HEK293 (cell line): Measurements from ENCODE around the gene SLC25A18.

Source experiments
- BCL11A ChIP-seq: fragments of 450-650 bp; formaldehyde crosslinking; IDR thresholded peaks from 2 replicates; pipeline ENCODE4 v1.5.1; 2016; ENCODE audit warnings: low read depth, missing biosample characterization, missing genetic modification characterization
- CTCF ChIP-seq: fragments of 450-650 bp; formaldehyde crosslinking; IDR thresholded peaks from 2 replicates; pipeline ENCODE4 v1.5.1; 2016; ENCODE audit warnings: missing biosample characterization, missing genetic modification characterization
- GLIS1 ChIP-seq: fragments of 450-650 bp; formaldehyde crosslinking; IDR thresholded peaks from 2 replicates; pipeline ENCODE4 v1.5.1; 2016; ENCODE audit warnings: missing biosample characterization, missing genetic modification characterization
- INSM2 ChIP-seq: fragments of 450-650 bp; formaldehyde crosslinking; IDR thresholded peaks from 2 replicates; pipeline ENCODE4 v1.5.1; 2016; ENCODE audit warnings: missing biosample characterization, missing genetic modification characterization
- KLF10 ChIP-seq: fragments of 450-650 bp; IDR thresholded peaks from 2 replicates; pipeline ENCODE4 v1.5.1; 2018; ENCODE audit warnings: missing biosample characterization, mild to moderate bottlenecking, missing genetic modification characterization
- KLF17 ChIP-seq: fragments of 450-650 bp; formaldehyde crosslinking; IDR thresholded peaks from 2 replicates; pipeline ENCODE4 v1.5.1; 2016; ENCODE audit warnings: missing biosample characterization, missing genetic modification characterization
- KLF7 ChIP-seq: fragments of 450-650 bp; formaldehyde crosslinking; IDR thresholded peaks from 2 replicates; pipeline ENCODE4 v1.5.1; 2016; ENCODE audit warnings: missing biosample characterization, missing genetic modification characterization, borderline replicate concordance
- MYNN ChIP-seq: fragments of 450-650 bp; formaldehyde crosslinking; IDR thresholded peaks from 2 replicates; pipeline ENCODE4 v1.5.1; 2016; ENCODE audit warnings: missing biosample characterization, missing genetic modification characterization, borderline replicate concordance
- OVOL3 ChIP-seq: fragments of 450-650 bp; formaldehyde crosslinking; IDR thresholded peaks from 2 replicates; pipeline ENCODE4 v1.5.1; 2016; ENCODE audit warnings: missing biosample characterization, missing genetic modification characterization
- ZFP69B ChIP-seq: fragments of 450-650 bp; formaldehyde crosslinking; IDR thresholded peaks from 2 replicates; pipeline ENCODE4 v1.5.1; 2016; ENCODE audit warnings: missing biosample characterization, missing genetic modification characterization
- ZNF10 ChIP-seq: fragments of 450-650 bp; formaldehyde crosslinking; IDR thresholded peaks from 2 replicates; pipeline ENCODE4 v1.5.1; 2017; ENCODE audit warnings: missing biosample characterization, missing genetic modification characterization
- ZNF157 ChIP-seq: fragments of 450-650 bp; formaldehyde crosslinking; IDR thresholded peaks from 2 replicates; pipeline ENCODE4 v1.5.1; 2016; ENCODE audit warnings: missing biosample characterization, missing genetic modification characterization
- ZNF16 ChIP-seq: fragments of 450-650 bp; formaldehyde crosslinking; IDR thresholded peaks from 2 replicates; pipeline ENCODE4 v1.5.1; 2016; ENCODE audit warnings: low read depth, missing biosample characterization, missing genetic modification characterization
- ZNF169 ChIP-seq: fragments of 450-650 bp; formaldehyde crosslinking; IDR thresholded peaks from 2 replicates; pipeline ENCODE4 v1.5.1; 2016; ENCODE audit warnings: missing biosample characterization, missing genetic modification characterization
- ZNF266 ChIP-seq: fragments of 450-650 bp; formaldehyde crosslinking; IDR thresholded peaks from 2 replicates; pipeline ENCODE4 v1.5.1; 2016; ENCODE audit warnings: missing biosample characterization, missing genetic modification characterization, low read depth
- ZNF302 ChIP-seq: fragments of 450-650 bp; formaldehyde crosslinking; IDR thresholded peaks from 2 replicates; pipeline ENCODE4 v1.5.1; 2016; ENCODE audit warnings: missing biosample characterization, missing genetic modification characterization, low read depth
- ZNF394 ChIP-seq: fragments of 450-650 bp; formaldehyde crosslinking; IDR thresholded peaks from 2 replicates; pipeline ENCODE4 v1.5.1; 2016; ENCODE audit warnings: missing biosample characterization, missing genetic modification characterization, mild to moderate bottlenecking, moderate library complexity, borderline replicate concordance
- ZNF560 ChIP-seq: fragments of 450-650 bp; formaldehyde crosslinking; IDR thresholded peaks from 2 replicates; pipeline ENCODE4 v1.5.1; 2017; ENCODE audit warnings: missing biosample characterization, missing genetic modification characterization, borderline replicate concordance
- ZNF76 ChIP-seq: fragments of 450-650 bp; formaldehyde crosslinking; IDR thresholded peaks from 2 replicates; pipeline ENCODE4; 2016; ENCODE audit warnings: low read depth, missing biosample characterization, missing genetic modification characterization, borderline replicate concordance
- TF ChIP-seq, protein P1 (sequence below): fragments of 450-650 bp; formaldehyde crosslinking; IDR thresholded peaks from 2 replicates; pipeline ENCODE4 v1.5.1; 2016; ENCODE audit warnings: missing biosample characterization, missing genetic modification characterization
- TF ChIP-seq, protein P2 (sequence below): fragments of 450-650 bp; formaldehyde crosslinking; IDR thresholded peaks from 2 replicates; pipeline ENCODE4 v1.5.1; 2016; ENCODE audit warnings: missing biosample characterization, missing genetic modification characterization
- TF ChIP-seq, protein P3 (sequence below): fragments of 450-650 bp; formaldehyde crosslinking; IDR thresholded peaks from 2 replicates; pipeline ENCODE4 v1.5.1; 2016; ENCODE audit warnings: missing biosample characterization, missing genetic modification characterization
- TF ChIP-seq, protein P4 (sequence below): fragments of 450-650 bp; formaldehyde crosslinking; IDR thresholded peaks from 2 replicates; pipeline ENCODE4 v1.5.0; 2017; ENCODE audit warnings: missing biosample characterization, missing genetic modification characterization, borderline replicate concordance

Gene SLC25A18

GRCh38 chr22:17638432-17639246 lies 75.3 kb downstream of the SLC25A18 start, which contains the start of gene BCL2L13 (continued):
- no peak for TF ChIP-seq ZNF560 (tag by site-specific recombination)
- TF ChIP-seq, protein P1, sequence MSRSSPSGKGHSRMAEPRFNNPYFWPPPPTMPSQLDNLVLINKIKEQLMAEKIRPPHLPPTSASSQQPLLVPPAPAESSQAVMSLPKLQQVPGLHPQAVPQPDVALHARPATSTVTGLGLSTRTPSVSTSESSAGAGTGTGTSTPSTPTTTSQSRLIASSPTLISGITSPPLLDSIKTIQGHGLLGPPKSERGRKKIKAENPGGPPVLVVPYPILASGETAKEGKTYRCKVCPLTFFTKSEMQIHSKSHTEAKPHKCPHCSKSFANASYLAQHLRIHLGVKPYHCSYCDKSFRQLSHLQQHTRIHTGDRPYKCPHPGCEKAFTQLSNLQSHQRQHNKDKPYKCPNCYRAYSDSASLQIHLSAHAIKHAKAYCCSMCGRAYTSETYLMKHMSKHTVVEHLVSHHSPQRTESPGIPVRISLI: no peak
- TF ChIP-seq GLIS1 (tag by site-specific recombination): no peak; the same call in none of the 2 replicates
- TF ChIP-seq ZNF76 (tag by site-specific recombination): peak; percentile 47; the same call in 1 of the 2 replicates
- TF ChIP-seq ZNF266 (tag by site-specific recombination): no peak
- no peak for TF ChIP-seq ZNF394 (tag by site-specific recombination)
- TF ChIP-seq CTCF (tag by site-specific recombination): peak; percentile 60
- TF ChIP-seq ZFP69B: no peak
- TF ChIP-seq ZNF302 (tag by site-specific recombination): no peak
- no peak for TF ChIP-seq ZNF16 (tag by site-specific recombination)
- TF ChIP-seq ZNF10 (tag by site-specific recombination): no peak
- no peak for TF ChIP-seq KLF10
- TF ChIP-seq ZNF169 (tag by site-specific recombination): no peak
- TF ChIP-seq ZNF157 (tag by site-specific recombination): no peak
- 0 out of 2 replicates have a peak, but pooled peaks have one; percentile 6 for TF ChIP-seq MYNN
- TF ChIP-seq, protein P2, sequence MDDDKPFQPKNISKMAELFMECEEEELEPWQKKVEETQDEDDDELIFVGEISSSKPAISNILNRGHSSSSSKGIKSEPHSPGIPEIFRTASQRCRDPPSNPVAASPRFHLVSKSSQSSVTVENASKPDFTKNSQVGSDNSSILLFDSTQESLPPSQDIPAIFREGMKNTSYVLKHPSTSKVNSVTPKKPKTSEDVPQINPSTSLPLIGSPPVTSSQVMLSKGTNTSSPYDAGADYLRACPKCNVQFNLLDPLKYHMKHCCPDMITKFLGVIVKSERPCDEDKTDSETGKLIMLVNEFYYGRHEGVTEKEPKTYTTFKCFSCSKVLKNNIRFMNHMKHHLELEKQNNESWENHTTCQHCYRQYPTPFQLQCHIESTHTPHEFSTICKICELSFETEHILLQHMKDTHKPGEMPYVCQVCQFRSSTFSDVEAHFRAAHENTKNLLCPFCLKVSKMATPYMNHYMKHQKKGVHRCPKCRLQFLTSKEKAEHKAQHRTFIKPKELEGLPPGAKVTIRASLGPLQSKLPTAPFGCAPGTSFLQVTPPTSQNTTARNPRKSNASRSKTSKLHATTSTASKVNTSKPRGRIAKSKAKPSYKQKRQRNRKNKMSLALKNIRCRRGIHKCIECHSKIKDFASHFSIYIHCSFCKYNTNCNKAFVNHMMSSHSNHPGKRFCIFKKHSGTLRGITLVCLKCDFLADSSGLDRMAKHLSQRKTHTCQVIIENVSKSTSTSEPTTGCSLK (tag by site-specific recombination): no peak
- TF ChIP-seq OVOL3: 0 out of 2 replicates have a peak, but pooled peaks have one; percentile 15
- TF ChIP-seq BCL11A: no peak; the same call in 1 of the 2 replicates
- peak; percentile 40; the same call in 1 of the 2 replicates for TF ChIP-seq INSM2 (tag by site-specific recombination)
- TF ChIP-seq KLF17: peak; percentile 75
- no peak for TF ChIP-seq KLF7
- TF ChIP-seq, protein P3, sequence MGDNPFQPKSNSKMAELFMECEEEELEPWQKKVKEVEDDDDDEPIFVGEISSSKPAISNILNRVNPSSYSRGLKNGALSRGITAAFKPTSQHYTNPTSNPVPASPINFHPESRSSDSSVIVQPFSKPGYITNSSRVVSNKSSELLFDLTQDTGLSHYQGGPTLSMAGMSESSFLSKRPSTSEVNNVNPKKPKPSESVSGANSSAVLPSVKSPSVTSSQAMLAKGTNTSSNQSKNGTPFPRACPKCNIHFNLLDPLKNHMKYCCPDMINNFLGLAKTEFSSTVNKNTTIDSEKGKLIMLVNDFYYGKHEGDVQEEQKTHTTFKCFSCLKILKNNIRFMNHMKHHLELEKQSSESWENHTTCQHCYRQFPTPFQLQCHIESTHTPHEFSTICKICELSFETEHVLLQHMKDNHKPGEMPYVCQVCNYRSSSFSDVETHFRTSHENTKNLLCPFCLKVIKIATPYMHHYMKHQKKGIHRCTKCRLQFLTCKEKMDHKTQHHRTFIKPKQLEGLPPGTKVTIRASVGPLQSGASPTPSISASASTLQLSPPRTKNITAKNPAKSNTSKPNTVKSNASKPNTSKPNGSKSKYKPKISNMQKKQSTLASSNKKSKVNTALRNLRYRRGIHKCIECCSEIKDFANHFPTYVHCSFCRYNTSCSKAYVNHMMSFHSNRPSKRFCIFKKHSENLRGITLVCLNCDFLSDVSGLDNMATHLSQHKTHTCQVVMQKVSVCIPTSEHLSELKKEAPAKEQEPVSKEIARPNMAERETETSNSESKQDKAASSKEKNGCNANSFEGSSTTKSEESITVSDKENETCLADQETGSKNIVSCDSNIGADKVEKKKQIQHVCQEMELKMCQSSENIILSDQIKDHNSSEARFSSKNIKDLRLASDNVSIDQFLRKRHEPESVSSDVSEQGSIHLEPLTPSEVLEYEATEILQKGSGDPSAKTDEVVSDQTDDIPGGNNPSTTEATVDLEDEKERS (tag by site-specific recombination): 0 out of 2 replicates have a peak, but pooled peaks have one; percentile 47
- TF ChIP-seq, protein P4, sequence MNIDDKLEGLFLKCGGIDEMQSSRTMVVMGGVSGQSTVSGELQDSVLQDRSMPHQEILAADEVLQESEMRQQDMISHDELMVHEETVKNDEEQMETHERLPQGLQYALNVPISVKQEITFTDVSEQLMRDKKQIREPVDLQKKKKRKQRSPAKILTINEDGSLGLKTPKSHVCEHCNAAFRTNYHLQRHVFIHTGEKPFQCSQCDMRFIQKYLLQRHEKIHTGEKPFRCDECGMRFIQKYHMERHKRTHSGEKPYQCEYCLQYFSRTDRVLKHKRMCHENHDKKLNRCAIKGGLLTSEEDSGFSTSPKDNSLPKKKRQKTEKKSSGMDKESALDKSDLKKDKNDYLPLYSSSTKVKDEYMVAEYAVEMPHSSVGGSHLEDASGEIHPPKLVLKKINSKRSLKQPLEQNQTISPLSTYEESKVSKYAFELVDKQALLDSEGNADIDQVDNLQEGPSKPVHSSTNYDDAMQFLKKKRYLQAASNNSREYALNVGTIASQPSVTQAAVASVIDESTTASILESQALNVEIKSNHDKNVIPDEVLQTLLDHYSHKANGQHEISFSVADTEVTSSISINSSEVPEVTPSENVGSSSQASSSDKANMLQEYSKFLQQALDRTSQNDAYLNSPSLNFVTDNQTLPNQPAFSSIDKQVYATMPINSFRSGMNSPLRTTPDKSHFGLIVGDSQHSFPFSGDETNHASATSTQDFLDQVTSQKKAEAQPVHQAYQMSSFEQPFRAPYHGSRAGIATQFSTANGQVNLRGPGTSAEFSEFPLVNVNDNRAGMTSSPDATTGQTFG (tag by site-specific recombination): no peak
